22Rv1 (cell line): Measurements from ENCODE around the gene IFIT1B.

ENCODE experiments used
- ZFX ChIP-seq: fragments of 450-650 bp; IDR thresholded peaks from 2 replicates; pipeline ENCODE4 v1.6.1; 2017; ENCODE audit warnings: antibody characterized with exemption, borderline replicate concordance
- TF ChIP-seq, protein P1 (sequence below): fragments of 450-650 bp; IDR thresholded peaks from 2 replicates; pipeline ENCODE4 v1.5.1; 2017; ENCODE audit warnings: mild to moderate bottlenecking

DNA sequence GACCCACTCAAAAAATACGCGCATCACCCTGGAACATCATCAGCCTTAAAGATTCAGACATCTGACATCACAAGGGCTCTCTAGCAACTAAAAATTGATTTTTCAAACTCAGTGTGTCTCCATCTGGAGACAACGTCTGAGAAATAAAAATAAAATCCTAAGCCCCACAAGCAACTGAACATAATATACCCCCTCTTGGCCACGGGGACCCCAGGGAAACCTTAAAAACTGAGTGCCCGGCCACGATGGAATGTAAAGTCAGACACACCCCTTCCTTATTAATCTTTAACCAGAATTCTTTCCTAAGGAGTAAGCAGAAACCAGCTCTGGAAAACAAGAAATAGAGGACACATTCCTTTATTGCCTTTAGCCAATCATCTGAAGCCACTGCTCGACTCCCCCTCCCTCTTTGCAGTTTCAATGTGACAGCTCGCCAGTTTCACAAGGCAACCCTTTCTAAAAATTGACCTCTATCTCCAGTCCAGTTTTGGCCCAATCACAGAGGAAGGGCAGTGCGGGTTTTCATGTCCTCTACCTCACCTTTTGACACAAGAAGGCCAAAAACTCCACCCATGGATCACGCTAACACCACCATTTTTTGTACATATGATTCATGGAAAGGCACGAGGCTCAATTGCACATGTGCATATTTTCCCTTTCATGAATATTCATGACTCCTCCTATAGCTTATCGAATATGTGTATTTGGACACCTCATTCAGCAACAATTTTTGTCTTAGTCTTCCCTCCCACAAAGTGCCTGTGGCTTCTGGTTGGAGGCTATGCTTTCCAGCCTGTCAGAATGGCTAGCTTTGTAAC, 25.9 kb upstream of the IFIT1B start:
- TF ChIP-seq, protein P1, sequence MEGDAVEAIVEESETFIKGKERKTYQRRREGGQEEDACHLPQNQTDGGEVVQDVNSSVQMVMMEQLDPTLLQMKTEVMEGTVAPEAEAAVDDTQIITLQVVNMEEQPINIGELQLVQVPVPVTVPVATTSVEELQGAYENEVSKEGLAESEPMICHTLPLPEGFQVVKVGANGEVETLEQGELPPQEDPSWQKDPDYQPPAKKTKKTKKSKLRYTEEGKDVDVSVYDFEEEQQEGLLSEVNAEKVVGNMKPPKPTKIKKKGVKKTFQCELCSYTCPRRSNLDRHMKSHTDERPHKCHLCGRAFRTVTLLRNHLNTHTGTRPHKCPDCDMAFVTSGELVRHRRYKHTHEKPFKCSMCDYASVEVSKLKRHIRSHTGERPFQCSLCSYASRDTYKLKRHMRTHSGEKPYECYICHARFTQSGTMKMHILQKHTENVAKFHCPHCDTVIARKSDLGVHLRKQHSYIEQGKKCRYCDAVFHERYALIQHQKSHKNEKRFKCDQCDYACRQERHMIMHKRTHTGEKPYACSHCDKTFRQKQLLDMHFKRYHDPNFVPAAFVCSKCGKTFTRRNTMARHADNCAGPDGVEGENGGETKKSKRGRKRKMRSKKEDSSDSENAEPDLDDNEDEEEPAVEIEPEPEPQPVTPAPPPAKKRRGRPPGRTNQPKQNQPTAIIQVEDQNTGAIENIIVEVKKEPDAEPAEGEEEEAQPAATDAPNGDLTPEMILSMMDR, result no peak
- no peak for TF ChIP-seq ZFX
